Endodermal cell (in vitro differentiated cells): ENCODE data around the gene MUC3A. TPM values are rescaled to one million over a fixed set of nuclear protein-coding genes. Genes with fewer than 3 reads are reported as not detected.

Experiments used
- DNase-seq: peaks from one replicate; pipeline ENCODE4 v3.0.0-alpha.2; 2017
- H3K27ac ChIP-seq: 2 replicates; pipeline ENCODE4 v1.5.1; 2013; ENCODE audit warnings: mild to moderate bottlenecking, low read depth, low read length, moderate library complexity
- H3K27me3 ChIP-seq: 2 replicates; pipeline ENCODE4 v1.6.1; 2013; ENCODE audit warnings: mild to moderate bottlenecking, low read length, moderate library complexity; ENCODE audit not compliant: insufficient read depth, control insufficient read depth, poor library complexity, severe bottlenecking
- H3K36me3 ChIP-seq: 2 replicates; pipeline ENCODE4 v1.7.0; 2013; ENCODE audit warnings: mild to moderate bottlenecking, low read length, moderate library complexity; ENCODE audit not compliant: control insufficient read depth, insufficient read depth
- H3K4me1 ChIP-seq: one replicate; pipeline ENCODE4 v1.7.0; 2013; ENCODE audit warnings: low read length; ENCODE audit not compliant: control insufficient read depth, insufficient read depth
- H3K4me3 ChIP-seq: 2 replicates; pipeline ENCODE4 v1.5.1; 2013; ENCODE audit warnings: mild to moderate bottlenecking, low read length, moderate library complexity
- H3K9ac ChIP-seq: 2 replicates; pipeline ENCODE4 v1.6.1; 2013; ENCODE audit warnings: mild to moderate bottlenecking, low read length, moderate library complexity; ENCODE audit not compliant: poor library complexity, severe bottlenecking; ENCODE audit errors: extremely low read depth
- H3K9me3 ChIP-seq: 2 replicates; pipeline ENCODE4 v1.6.1; 2013; ENCODE audit warnings: mild to moderate bottlenecking, low read length, moderate library complexity; ENCODE audit not compliant: control insufficient read depth
- H3K27ac Mint-ChIP-seq: 2 replicates; pipeline ENCODE4 v1.8.0; 2020; ENCODE audit warnings: mixed read lengths
- H3K27me3 Mint-ChIP-seq: 2 replicates; pipeline ENCODE4 v1.8.0; 2021; ENCODE audit warnings: mild to moderate bottlenecking, mixed read lengths; ENCODE audit not compliant: insufficient read depth
- H3K36me3 Mint-ChIP-seq: 2 replicates; pipeline ENCODE4 v1.8.0; 2020; ENCODE audit warnings: low read depth, mixed read lengths
- H3K4me1 Mint-ChIP-seq: 2 replicates; pipeline ENCODE4 v1.8.0; 2020; ENCODE audit warnings: mixed read lengths
- H3K4me3 Mint-ChIP-seq: 2 replicates; pipeline ENCODE4 v1.8.0; 2020; ENCODE audit warnings: mild to moderate bottlenecking, moderate library complexity, mixed read lengths
- H3K9me3 Mint-ChIP-seq: 2 replicates; pipeline ENCODE4 v1.8.0; 2020; ENCODE audit warnings: mild to moderate bottlenecking, mixed read lengths
- CTCF ChIP-seq: fragments of 200-600 bp; sonication (generic); conservative IDR thresholded peaks from 2 replicates; pipeline ENCODE4 v1.5.0; 2021; ENCODE audit warnings: antibody characterized with exemption, mild to moderate bottlenecking
- WGBS, 2 experiments: methylation state at CpG; one replicate each; pipeline versions ENCODE4 v1.1.5 to v1.1.7; 2013; ENCODE audit warnings: missing lambda C conversion rate in 2 of 2, mixed read lengths in 1 of 2; ENCODE audit not compliant: insufficient coverage in 1 of 2, insufficient read length in 1 of 2; 5-methylcytosine and 5-hydroxymethylcytosine counted together
- total RNA-seq, 2 donors: library from RNA; stranded (reverse); fragmentation: NEBNext Ultra II Directional in 1 of 2; extraction: Animal tissue kit (Norgen Biotek cat#: 25700) in 1 of 2; gene quantifications; 2 replicates in 1 of 2; 3 replicates in 1 of 2; pipeline ENCODE4 v1.2.1, GENCODE V29; 2021

The MUC3A gene
- total RNA-seq, 2 donors from 2014 or later = 7.7 to 24.1 TPM

DNA sequence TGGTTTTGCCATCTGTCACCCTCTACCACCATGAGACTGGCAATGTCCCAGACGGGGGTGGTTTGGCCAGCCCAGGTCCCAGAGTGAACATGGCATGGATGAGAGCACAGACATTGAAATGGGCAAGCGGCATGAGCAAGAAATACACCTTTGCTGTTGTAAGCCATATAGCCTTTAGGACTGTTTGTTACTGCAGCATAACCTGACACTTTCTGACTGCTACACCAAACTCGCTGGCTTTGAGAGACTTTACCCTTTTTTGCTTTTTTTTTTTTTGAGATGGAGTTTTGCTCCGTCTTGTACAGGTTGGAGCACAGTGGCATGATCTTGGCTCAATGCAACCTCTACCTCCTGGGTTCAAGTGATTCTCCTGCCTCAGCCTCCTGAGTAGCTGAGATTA, 5.2 kb upstream of the MUC3A start:
- Mint-ChIP-seq H3K4me3 (no peak overlapping the region), H3K27ac (no peak overlapping the region), H3K4me1 (peaks cover 4% of the 10 kb centered on the region), H3K9me3 (peaks cover 30% of the 10 kb centered on the region), H3K27me3 (no peaks in the 10 kb centered on the region), H3K36me3 (peaks cover 14% of the 10 kb centered on the region)
- no peaks in the 10 kb centered on the region for H3K36me3 ChIP-seq
- H3K27me3 ChIP-seq = no peaks in the 10 kb centered on the region
- DNase-seq = no peak
- no peak for TF ChIP-seq CTCF
- no peak overlapping the region for H3K9ac ChIP-seq
- H3K27ac ChIP-seq = no peak overlapping the region
- H3K9me3 ChIP-seq = peaks cover 10% of the 10 kb centered on the region
- 96 to 100% methylated on average over 2 to 4 of the region's 4 CpGs for WGBS, 2 experiments
- H3K4me1 ChIP-seq = no peaks in the 10 kb centered on the region
- no peak overlapping the region for H3K4me3 ChIP-seq

DNA sequence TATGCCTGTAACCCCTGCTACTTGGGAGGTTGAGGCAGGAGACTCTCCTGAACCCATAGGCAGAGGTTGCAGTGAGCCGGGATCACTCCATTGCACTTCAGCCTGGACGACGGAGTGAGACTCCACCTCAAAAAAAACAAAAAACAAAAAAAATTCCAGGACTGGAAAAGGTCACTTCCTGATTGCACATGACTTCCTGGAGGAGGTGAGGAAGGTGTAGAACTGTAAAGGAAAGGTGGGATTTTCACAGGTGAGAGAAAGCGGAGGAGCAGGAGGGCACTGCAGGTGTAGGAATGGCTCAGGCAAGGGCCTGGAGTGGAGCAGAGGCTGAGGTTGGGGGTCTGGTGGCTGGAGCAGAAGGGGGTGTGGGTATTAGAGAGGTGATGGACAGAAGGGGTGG, 3.2 kb upstream of the MUC3A start:
- H3K9ac ChIP-seq = no peak overlapping the region
- H3K27ac ChIP-seq = no peak overlapping the region
- H3K4me1 Mint-ChIP-seq = peaks cover 7% of the 10 kb centered on the region
- peak overlapping the region; percentile 26 for H3K27ac Mint-ChIP-seq
- 80 to 91% methylated on average over 1 to 4 of the region's 4 CpGs for WGBS, 2 experiments
- peaks cover 10% of the 10 kb centered on the region for H3K9me3 ChIP-seq
- no peaks in the 10 kb centered on the region for H3K4me1 ChIP-seq
- H3K9me3 Mint-ChIP-seq = peaks cover 14% of the 10 kb centered on the region
- H3K27me3 ChIP-seq = no peaks in the 10 kb centered on the region
- peaks cover 6% of the 10 kb centered on the region for H3K36me3 Mint-ChIP-seq
- H3K27me3 Mint-ChIP-seq = no peaks in the 10 kb centered on the region
- no peak for DNase-seq
- no peaks in the 10 kb centered on the region for H3K36me3 ChIP-seq
- no peak overlapping the region for H3K4me3 Mint-ChIP-seq
- no peak for TF ChIP-seq CTCF
- H3K4me3 ChIP-seq = no peak overlapping the region

GRCh38 chr7:100946766-100947365, 2.5 kb upstream of the MUC3A start:
- H3K27me3 Mint-ChIP-seq = no peaks in the 10 kb centered on the region
- WGBS, 2 experiments = 93 to 94% methylated on average over 3 to 10 of the region's 11 CpGs
- peaks cover 14% of the 10 kb centered on the region for H3K9me3 Mint-ChIP-seq
- no peak overlapping the region for H3K4me3 Mint-ChIP-seq
- TF ChIP-seq CTCF = no peak
- H3K27me3 ChIP-seq = no peaks in the 10 kb centered on the region
- peaks cover 6% of the 10 kb centered on the region for H3K36me3 Mint-ChIP-seq
- peaks cover 10% of the 10 kb centered on the region for H3K9me3 ChIP-seq
- no peaks in the 10 kb centered on the region for H3K4me1 ChIP-seq
- no peak overlapping the region for H3K4me3 ChIP-seq
- H3K27ac ChIP-seq = no peak overlapping the region
- H3K36me3 ChIP-seq = no peaks in the 10 kb centered on the region
- peaks cover 8% of the 10 kb centered on the region for H3K4me1 Mint-ChIP-seq
- no peak for DNase-seq
- no peak overlapping the region for H3K9ac ChIP-seq
- H3K27ac Mint-ChIP-seq = peak overlapping the region; percentile 26
